NCI-H146 (cell line): Measurements from ENCODE around the gene ARHGAP26.

Source experiments
- DNase-seq: peaks from one replicate; lab custom pipeline; 2025; lab: John Stamatoyannopoulos, UW

ARHGAP26 gene

DNA sequence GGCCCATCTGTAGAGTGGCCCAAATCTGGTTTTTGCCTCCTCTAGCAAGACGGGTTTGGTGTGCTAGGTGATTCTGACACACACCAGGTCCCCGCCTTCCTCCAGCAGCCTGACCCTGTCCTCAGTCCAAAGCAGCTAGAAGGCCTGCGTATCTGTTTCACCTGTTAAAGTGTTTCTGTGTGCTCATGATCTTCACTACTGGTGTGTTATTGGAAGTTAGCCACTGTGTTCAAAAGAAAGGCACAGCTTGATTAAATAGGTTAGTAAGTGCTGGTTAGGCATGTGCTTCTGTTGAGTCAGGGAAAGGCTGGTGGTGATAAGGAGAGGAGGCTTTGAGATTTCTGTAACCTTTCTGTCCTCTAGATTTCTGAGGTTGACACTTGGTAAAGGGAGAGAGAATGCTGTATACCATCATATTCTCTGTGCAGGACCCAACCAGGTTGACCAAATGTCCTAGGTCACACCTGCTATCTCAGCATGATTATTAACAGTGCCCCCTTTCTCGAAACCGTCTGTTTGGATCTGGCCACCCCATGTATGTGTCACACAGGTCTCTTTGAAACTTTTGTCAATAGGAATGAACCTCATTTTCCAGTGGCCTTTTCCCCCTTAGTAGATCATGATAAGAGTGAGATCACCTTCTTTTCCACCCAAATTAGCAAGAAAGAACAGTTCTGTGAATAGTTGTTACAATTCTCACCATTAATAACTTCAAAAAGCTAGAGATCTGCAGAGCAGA lies 58.8 kb downstream of the ARHGAP26 start:
- DNase-seq = no peak

DNA sequence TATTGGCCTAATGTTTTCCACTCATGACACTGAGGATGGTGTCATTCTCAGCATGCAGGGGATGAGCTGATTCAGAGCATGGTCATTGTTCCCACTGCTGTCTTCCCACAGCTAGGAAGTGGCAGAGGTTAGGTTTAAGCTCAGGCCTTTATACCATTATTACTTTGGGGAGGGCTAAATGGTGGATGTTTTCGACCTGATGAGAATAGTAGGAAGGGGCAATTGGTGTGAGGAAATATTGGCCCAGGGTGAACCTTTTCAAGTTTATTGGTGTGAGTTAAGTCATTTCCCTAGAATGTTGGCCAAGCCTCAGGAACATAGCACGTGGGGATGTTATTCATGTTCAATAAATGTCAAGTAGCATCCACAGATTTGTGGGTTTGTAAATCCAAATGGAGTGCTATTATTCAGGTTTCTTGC lies 59.6 kb downstream of the ARHGAP26 start:
- DNase-seq = no peak

DNA sequence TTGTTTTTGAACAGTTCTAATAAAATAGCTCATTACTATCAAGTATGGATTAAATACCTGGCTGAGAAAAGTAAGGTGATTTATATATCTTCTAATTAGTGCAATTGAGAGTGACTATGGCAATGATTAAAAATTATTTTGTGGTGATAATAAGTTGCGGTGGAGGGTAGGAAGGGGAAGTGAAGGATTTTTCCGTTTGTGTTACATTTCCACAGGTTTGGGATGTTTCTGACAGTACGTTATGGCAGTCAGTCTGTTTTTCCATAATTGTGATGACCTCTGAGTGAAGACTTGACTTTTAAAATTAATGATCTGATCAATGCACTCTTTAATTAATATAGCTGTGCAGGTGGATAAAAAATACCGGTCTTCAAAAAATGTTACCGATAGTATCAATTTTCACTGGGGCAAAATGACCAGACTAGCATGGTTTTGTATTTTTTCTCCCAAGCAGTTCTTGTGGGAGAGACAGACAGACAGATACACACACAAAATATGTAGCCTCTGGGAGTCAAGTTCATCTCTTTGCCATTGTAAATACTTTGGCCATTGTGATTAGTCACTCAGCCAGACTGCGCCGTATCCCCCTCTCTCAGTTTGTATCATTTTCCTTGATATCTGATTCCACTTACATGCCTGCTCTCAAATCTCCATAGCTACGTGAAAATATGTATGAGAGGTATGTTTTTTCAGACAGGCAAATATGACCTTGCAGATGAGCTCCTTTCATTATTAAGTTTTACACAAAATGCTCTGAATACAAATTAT lies 60.2 kb downstream of the ARHGAP26 start:
- DNase-seq = no peak

DNA sequence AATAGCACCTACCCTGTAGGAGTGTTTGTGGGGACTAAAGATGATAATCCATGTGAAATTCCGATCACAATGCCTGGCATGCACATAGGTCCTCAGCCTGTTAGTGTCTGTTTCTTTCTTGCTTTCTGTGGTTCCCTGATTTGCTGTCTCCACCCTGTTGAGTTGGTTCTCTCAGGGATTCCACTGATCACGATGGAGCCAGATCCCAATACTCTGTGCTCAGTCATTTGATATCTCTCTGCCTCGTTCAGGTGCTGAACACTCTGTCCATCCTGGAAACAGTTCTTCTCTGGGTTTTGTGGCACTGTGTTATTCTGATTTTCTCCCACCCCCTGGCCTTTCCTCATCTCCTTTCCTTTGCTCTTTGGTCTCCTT lies 60.8 kb downstream of the ARHGAP26 start:
- DNase-seq = no peak

DNA sequence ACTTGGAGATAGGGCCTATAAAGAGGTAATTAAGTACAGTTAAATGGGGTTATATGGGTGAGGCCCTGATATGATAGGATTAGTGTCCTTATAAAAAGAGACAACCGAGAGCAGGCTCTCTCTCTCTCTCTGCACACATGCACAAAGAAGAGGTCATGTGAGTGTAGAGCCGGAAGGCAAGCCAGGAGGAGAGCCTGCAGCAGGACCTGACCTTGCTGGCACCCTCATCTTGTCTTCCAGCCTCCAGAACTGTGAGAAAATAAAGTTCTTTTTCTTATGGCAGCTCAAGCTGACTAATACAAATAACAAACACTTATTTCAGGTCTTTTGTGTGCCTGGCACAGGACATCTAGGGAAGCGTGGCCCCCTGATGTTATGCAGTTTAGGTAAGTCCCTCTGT lies 62.1 kb downstream of the ARHGAP26 start:
- no peak for DNase-seq

DNA sequence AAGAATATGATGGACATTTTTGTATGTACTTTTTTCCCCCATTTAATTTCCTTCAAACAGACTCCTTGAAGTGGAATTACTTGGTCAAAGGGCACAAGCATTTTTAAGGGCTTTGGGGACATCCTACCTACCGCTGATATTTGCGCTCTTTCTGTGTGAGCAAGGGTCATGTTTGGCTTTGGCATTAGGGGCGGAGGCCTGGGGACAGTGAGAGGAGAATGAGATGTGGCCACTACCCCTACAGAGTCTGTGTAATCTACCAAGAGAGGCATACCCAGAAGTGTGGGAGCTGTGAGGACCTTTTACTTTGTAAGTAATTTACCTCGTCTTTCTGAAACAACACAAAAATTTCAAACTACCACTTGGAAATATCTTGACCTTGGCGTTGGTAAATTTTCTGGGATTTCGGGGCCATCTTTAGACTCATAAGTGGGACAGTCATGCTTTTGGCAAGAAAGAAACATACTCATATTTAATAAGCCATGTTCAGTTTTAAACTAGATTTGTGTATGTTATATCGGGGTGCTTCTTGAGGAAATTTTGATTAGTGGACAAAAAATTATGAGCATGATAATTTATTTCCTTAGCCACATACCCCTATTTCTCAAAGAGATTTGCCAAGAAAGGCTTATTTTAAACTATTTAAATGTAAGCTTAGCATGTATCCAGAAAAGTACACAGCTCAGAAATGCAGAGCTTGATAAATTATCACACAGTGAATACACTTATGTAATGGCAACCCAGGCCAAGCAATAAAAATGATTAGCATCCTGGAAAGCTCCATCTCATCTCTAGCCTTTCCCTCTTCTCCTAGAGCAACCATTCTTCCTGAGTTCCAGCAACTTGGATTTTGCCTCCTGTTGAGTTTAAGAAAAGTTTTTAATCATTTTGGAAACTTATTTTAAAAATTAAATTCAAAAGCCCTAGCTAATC lies 63.6 kb downstream of the ARHGAP26 start:
- DNase-seq = no peak

DNA sequence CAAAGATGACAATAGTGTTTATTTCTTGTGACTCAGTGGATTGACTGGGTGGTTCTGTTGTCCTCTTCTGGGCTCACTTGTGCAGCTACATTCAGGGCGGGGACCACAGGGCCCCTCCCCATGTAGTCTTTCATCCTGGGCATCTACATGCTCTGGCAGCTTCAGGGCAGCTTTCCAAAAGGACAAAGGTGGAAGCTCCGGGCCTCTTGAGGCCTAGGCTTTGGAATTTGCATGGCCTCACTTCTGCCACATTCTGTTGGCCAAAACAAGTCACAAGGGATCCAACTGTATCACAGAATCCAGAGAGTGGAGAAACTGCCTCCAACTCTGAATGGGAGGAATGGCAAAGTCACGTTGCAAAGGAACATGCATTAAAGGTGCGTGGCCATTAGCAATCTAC lies 64.3 kb downstream of the ARHGAP26 start:
- no peak for DNase-seq

DNA sequence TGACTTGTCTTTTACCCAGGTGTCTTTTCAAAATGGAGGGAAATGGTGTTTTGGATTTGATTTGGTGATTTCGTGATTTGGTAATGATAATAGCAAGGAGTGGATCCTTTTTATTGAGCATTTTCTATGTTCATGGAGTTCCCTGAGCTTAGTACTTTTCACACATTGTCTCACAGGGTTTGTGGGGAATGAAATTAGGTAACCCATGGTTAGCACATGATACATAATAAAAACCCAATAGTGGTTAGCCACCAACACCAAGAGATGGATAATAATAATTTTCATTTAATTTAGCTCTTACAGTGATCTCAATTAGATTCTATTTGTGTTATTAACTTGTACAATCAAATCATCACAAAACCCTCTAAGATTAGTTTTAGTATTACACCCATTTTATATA lies 65.4 kb downstream of the ARHGAP26 start:
- DNase-seq = no peak

DNA sequence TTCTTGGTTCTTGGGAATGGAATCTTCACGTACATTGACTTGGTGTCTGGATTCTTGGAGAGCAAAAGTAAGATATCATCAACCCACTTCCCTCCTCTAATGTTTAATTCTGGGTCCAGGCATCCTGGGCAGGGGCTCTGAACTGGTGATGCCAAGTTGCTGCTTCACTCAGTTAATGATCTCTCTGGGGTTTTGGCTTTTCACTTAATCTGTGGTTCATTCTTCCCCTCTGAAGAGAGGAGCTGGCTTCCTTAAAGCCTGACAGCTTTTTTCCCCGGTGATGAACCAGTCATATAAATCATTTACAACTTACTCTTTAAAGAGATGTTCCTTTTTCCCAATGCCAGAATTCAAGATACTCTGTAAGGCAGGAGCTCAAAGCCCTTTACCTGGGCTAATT lies 65.9 kb downstream of the ARHGAP26 start:
- no peak for DNase-seq

DNA sequence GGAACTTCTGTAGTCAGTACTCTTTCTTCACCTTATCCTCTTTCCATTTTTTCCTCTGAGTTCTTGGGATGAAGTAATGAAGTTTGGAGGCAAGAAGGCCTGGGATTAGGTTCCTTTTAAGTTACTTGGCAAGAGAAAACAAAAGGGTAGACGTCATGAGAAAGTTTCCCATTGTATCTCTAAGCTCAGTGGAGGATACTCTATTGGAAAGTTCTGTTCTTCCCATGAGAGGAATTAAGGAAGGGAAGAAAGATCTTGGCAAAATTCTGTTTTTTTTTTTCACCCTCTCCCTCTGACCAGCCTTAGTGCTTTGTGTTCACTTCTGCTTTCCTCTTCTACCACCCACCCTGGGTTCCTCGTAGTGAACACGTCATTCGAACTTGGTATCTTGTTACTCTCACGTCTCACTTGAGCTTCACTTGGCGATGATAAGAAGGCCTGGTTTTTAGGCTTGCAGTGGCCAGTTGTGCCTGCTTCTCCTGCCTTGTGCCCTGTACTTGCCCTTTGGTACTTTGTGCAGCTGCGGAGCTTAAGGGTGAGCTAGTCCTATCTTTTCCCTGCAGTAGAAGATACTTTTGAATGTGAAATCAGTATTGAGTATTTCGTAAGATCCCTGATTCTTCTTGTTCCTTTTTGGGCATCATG lies 67.0 kb downstream of the ARHGAP26 start:
- no peak for DNase-seq

DNA sequence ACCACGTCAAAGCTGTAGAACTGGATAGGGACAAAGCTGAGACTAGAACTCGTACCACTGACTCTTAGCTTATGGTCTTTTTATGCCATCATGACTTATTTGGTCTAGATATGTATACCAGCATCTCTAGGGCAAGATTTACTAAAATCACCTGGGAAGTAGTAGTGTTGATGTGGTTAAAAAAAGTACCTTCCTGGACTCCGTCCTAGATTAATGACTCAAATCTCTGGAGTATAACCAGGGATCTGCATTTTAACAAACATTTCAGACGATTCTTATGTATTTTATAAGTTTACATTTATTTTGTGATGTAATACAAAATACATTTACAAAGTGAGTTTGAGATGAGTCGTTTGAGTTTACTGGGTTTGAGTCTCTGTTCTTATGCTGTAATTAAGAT lies 68.7 kb downstream of the ARHGAP26 start:
- no peak for DNase-seq

DNA sequence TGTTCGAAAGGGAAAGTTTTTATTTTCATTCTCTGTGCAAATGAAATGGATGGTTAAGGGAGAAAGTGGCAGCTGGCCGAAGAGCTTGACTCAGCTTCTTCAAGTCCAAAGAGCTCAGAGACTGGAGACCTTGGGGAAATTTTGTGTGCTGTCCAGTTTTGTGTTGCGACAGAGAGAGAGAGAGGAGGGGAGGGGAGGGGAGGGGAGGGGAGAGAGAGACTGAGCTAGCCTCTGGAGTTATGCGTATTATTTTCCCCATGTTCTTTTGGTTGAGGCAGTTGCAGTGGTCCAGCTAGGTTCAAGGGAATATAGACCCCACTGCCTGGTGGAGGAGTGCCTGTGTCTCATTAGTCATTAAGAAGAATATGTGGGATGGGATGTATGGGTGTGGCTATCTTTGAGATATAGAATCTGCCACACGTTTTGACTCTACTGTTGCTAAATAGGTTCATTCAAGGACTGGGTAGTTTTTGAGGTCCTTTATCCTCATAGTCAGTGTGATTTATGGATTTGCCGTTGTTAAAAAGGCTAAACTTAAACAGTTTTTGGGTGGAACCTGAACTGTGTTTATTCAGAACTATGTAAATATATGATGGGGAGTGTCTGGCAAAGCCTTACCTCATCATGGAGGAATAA lies 69.7 kb downstream of the ARHGAP26 start:
- DNase-seq = no peak

DNA sequence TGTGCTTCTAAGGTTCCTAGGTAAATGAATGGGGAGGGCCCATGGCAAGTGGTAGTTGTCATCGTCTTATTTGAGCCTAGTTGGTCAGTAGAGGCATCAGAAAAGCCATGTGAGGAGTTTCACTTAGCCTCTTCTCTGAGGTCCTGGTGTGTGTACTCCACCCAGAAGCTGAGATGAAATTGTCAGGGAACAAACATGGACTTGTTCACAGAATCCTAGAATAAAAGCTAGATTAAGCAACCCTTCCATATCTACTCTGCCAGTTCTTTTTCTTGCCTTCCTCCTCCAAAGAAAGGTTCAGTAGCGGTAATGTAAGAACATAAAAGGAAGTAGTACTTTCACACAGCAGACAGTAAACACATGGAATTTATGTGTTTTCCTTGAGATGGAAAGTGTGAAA lies 70.4 kb downstream of the ARHGAP26 start:
- DNase-seq = no peak

DNA sequence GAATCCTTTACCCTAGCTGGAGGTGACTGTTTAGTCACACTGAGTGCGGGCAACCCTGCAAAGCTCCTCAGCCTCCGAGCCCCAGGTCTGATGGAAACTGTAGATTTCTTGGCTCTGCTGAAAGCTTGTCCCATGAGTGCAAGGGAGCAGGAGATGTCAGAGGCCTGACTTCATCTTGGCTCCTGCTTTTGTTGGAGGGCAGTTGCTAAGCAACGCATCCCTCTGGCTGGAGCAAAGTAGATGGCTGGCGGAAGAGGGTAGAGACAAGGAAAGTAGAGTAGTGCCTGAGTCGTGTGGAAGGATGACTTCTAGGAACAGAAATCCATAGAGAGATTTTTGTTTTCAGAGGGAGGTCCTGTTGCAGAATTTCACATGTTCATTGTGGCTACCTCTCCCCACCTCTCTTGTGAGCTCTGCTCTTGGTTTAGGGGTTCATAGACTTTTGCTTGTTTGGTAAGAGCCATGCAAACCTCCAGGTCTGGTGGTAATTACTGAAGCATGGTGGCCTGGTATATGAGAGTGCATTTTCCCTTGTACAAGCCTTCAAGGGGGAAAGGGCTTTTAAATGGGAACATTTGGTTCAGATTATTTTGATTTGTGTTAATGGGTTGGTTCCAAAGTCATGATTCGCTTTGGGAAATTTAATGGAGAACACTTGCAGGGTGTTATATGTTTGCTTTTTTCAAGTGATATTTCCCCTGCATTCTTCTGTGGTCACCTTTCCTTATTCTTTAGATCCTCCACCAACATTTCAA lies 71.5 kb downstream of the ARHGAP26 start:
- DNase-seq = no peak

DNA sequence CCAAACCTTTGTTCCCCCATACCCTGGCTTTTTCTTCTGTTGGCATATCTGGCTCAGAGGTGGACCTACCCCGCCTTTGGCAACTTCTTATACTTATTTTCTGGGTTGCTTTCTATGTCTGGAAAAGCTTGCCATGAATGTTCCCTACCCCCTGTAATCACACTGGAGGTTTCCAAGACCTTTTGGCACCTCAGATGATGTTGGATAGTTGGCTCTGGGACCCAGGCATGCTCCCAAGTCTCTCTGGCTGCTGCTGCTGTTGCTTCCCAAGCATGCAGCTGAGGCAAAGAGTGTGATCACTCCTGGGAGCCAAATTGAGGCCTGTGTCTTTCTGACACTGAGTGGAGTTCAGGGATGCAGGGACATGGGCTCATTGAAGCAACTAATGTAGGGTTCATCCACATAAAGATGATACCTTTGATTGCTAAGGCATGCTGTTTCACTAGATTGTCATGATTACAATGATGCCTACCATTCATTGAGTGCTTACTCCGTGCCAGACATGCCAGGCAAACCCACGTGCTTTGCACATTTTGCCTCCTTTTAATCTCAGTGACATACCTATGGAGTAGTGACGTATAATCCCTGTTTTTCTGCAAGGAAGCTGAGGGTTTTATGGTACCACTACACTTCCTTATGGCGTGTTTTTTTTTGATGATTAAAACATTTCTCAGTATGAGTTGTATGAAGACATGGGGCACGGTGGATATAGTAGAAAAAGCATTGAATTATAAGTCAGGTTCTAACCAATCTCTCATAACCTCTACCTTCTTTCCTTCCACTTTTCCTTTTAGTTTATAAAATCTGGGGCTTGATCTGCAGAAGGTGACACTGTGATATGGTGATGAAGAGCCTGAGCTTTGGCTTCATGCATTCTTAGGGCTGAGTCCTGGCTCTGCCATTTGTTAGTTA lies 73.1 kb downstream of the ARHGAP26 start:
- no peak for DNase-seq

DNA sequence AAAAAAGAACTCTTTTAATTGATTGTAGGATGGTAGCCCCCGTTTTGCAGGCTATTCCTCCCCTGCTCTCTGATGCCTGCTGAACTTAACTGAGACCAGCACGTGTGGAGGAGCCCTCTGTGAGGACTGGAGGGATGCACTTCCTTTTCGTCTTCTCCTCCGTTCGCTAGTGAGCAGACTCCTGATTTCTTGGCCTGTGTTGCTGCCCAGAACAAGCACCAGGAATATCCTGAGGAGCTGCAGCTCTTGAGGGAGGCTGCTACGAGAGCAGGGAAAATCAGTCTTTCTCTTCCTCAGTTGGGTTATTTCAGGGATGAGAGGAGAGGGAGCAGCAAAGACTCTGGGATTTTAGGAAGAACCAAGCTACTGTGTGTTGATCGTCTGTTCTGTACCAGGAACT lies 74.7 kb downstream of the ARHGAP26 start:
- DNase-seq = no peak

DNA sequence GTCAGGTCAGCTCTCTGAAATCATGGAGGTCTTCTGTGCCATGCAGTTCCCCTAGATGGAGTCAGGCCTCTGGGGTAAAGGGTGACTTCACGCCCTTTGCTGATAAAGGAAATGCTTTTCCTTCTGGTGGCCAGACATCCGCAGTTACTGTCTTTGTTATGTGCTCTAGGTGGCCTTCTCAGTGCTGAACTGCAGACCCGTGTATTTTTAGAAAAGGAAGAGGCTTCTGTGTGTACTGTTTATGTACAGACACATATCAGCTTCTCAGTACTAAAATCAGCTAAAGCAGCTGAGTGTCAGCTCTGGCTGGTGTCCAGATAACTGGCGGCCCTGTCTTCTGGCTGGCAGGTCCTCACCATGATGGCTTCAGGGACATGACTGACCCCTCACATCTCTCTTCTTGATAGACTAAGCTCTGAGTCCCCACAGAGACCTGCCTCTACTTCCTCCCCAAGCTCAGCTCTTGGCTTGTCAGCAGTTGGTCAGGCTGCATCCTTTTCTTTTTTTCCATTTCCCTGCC lies 75.3 kb downstream of the ARHGAP26 start:
- DNase-seq = no peak

DNA sequence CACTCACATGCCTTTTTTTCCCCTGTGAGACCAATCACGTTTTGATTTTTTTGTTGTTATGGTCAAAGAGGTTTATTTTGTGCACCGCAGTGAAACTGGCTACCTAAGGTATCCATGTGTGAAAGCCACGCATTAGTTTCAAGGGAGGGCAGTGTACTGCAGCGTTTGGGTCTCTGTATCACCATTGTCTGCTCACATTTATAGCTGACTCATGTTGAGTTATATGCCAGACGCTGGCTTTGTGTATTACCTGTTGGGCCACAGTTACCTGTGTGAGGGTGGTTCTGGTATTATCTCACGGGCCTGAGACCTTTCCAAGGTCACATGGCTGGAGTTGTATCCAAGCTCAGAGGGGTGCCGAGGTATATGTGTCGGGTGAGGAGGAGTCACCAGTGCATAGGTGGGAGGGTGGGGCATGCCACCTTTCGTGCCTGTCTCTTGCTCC lies 75.8 kb downstream of the ARHGAP26 start:
- DNase-seq = no peak

DNA sequence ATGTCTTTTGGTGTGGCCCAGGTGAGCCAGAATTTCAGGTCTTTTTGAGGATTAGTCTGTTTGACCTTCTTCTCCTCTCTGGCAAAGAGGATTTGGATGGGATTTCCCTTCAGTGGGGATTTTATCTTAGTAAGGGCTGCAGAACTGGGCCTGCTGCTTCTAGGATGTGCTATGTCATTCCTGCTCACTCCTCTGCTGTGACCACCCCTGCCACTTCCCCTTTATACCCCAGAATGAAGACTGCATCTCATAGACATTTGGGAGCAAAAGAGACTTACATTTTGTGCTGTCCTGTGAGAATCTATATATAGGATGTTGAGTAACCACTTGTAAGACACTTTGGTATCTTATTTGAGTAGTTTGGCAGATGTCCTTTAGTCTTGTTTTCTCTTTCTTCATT lies 76.2 kb downstream of the ARHGAP26 start:
- no peak for DNase-seq
